HepG2 (cell line): ENCODE data around the gene CPN1. TPM values are rescaled to one million over a fixed set of nuclear protein-coding genes. Genes with fewer than 3 reads are reported as not detected.

Source experiments
- ASH2L ChIP-seq: fragments of 300-600, 200-600 bp; sonication (generic); IDR thresholded peaks from 2 replicates; pipeline ENCODE4 v1.7.0; 2017; ENCODE audit warnings: low read depth, mild to moderate bottlenecking, moderate library complexity, mixed read lengths, low read length; ENCODE audit not compliant: insufficient read length
- CBX5 ChIP-seq: sonication (generic); formaldehyde crosslinking; IDR thresholded peaks from 2 replicates; pipeline ENCODE4 v1.4.0; 2020; ENCODE audit warnings: missing genetic modification reagents, borderline replicate concordance
- CENPT ChIP-seq: sonication (generic); formaldehyde crosslinking; IDR thresholded peaks from 2 replicates; pipeline ENCODE4 v1.8.0; 2022; ENCODE audit warnings: low read depth, mild to moderate bottlenecking, moderate library complexity, missing genetic modification reagents
- DR1 ChIP-seq: sonication (generic); formaldehyde crosslinking; IDR thresholded peaks from 2 replicates; pipeline ENCODE4 v1.8.0; 2021; ENCODE audit warnings: mild to moderate bottlenecking, missing genetic modification reagents, inconsistent platforms
- HMGA1 ChIP-seq: sonication (generic); formaldehyde crosslinking; conservative IDR thresholded peaks from 2 replicates; pipeline ENCODE4 v1.4.0; 2020; ENCODE audit warnings: missing genetic modification reagents
- MYC ChIP-seq: sonication (generic); formaldehyde crosslinking; IDR thresholded peaks from 2 replicates; pipeline ENCODE4 v1.9.0; 2021; ENCODE audit warnings: missing genetic modification reagents, borderline replicate concordance
- RFX5 ChIP-seq: IDR thresholded peaks from 2 replicates; pipeline ENCODE4 v1.6.1; 2011; ENCODE audit warnings: low read depth, low read length, improper control_type of control experiment
- ZNF577 ChIP-seq: sonication (generic); formaldehyde crosslinking; IDR thresholded peaks from 2 replicates; pipeline ENCODE4 v1.4.0; 2020; ENCODE audit warnings: mild to moderate bottlenecking, low read depth, missing genetic modification reagents, borderline replicate concordance
- ZNF7 ChIP-seq: IDR thresholded peaks from 2 replicates; pipeline ENCODE4 v1.6.1; 2016; ENCODE audit warnings: missing biosample characterization, missing genetic modification reagents
- ZNF703 ChIP-seq: sonication (generic); formaldehyde crosslinking; IDR thresholded peaks from 2 replicates; pipeline ENCODE4 v1.5.1; 2020; ENCODE audit warnings: missing genetic modification reagents, mild to moderate bottlenecking, moderate library complexity, borderline replicate concordance
- ZNF709 ChIP-seq: sonication (generic); formaldehyde crosslinking; IDR thresholded peaks from 2 replicates; pipeline ENCODE4 v1.5.0; 2020; ENCODE audit warnings: mild to moderate bottlenecking, missing genetic modification reagents
- ZNF777 ChIP-seq: sonication (generic); formaldehyde crosslinking; IDR thresholded peaks from 2 replicates; pipeline ENCODE4 v1.4.0; 2020; ENCODE audit warnings: missing genetic modification reagents
- ZNF878 ChIP-seq: sonication (generic); formaldehyde crosslinking; IDR thresholded peaks from 2 replicates; pipeline ENCODE4 v1.8.1; 2023; ENCODE audit warnings: mild to moderate bottlenecking, missing genetic modification reagents, moderate library complexity
- polyA plus RNA-seq, 8 experiments: library from polyadenylated mRNA; depleted of rRNA in 3 of 8; stranded (reverse) in 7 of 8; unstranded in 1 of 8; fragments of >200 nt; fragmentation: Illumina TruSeq in 4 of 8; extraction: Trizol in 4 of 8; gene quantifications; 2 replicates each; pipeline versions ENCODE4 v1.2.1 to v1.2.3, GENCODE V29; 2011 to 2016; ENCODE audit warnings: low read depth in 4 of 8, missing spikeins in 1 of 8, mixed read lengths in 1 of 8; ENCODE audit not compliant: insufficient read depth in 1 of 8
- total RNA-seq, 5 experiments: library from RNA; depleted of rRNA; stranded (reverse); fragments of >200 nt; fragmentation: Illumina TruSeq; extraction: Trizol; gene quantifications; 2 replicates each; pipeline ENCODE4 v1.2.3, GENCODE V29; 2016; ENCODE audit warnings: low read depth in 1 of 5
- TF ChIP-seq, protein P1 (sequence below): sonication (generic); formaldehyde crosslinking; IDR thresholded peaks from 2 replicates; pipeline ENCODE4 v1.4.0; 2020; ENCODE audit warnings: missing genetic modification reagents, borderline replicate concordance
- TF ChIP-seq, protein P2 (sequence below): sonication (generic); formaldehyde crosslinking; IDR thresholded peaks from 2 replicates; pipeline ENCODE4; 2020; ENCODE audit warnings: missing genetic modification reagents, mild to moderate bottlenecking, borderline replicate concordance
- TF ChIP-seq, protein P3 (sequence below): sonication (generic); formaldehyde crosslinking; IDR thresholded peaks from 2 replicates; pipeline ENCODE4 v1.8.1; 2023; ENCODE audit warnings: mild to moderate bottlenecking, missing genetic modification reagents

Gene CPN1
- total and polyA plus RNA-seq, 2 of the 13 experiments (the other 11 are each of a cell fraction or from before 2014, with no cell fraction given): 17.3 to 35.1 TPM

DNA sequence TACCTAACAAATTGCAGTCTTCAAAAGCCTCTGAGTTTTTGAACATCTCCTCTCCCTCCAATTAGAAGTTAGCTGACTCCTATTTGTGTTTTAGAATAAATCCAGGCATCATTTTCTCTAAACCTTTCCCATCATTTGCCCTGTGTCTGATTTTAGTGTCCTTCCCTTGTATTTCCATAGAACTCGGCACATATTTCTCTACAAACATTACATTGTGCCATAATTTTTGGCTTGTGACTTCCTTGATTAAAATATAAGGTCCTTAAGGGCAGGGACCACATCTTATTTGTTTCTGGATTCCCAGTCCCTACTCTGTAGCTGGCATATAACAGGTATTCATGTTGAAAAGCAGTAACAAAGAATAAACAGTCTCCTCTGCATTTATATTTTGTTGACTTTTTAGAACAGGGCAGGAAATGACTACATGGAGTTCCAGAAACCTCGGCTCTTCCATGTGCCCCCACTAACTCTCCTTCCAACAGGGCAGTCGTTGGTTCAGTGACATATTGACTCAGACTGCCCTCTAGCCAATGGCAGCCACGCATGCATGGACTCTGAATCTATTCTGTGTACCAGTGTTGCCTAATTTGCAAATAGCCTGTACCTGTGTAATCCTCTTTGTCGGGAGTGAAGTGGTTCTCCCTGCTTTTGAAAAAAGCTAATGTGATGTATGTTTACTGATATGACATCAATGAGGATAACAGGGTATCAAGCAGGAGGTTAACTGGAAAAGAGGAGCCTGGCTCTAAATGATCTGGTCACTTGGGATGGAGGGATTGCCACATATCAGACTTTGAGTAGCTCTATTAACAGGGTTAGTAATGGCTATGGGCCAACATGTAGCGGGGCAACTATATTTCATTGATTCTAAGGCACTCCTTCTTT is 19.8 kb upstream of the CPN1 start (continued):
- TF ChIP-seq, protein P1, sequence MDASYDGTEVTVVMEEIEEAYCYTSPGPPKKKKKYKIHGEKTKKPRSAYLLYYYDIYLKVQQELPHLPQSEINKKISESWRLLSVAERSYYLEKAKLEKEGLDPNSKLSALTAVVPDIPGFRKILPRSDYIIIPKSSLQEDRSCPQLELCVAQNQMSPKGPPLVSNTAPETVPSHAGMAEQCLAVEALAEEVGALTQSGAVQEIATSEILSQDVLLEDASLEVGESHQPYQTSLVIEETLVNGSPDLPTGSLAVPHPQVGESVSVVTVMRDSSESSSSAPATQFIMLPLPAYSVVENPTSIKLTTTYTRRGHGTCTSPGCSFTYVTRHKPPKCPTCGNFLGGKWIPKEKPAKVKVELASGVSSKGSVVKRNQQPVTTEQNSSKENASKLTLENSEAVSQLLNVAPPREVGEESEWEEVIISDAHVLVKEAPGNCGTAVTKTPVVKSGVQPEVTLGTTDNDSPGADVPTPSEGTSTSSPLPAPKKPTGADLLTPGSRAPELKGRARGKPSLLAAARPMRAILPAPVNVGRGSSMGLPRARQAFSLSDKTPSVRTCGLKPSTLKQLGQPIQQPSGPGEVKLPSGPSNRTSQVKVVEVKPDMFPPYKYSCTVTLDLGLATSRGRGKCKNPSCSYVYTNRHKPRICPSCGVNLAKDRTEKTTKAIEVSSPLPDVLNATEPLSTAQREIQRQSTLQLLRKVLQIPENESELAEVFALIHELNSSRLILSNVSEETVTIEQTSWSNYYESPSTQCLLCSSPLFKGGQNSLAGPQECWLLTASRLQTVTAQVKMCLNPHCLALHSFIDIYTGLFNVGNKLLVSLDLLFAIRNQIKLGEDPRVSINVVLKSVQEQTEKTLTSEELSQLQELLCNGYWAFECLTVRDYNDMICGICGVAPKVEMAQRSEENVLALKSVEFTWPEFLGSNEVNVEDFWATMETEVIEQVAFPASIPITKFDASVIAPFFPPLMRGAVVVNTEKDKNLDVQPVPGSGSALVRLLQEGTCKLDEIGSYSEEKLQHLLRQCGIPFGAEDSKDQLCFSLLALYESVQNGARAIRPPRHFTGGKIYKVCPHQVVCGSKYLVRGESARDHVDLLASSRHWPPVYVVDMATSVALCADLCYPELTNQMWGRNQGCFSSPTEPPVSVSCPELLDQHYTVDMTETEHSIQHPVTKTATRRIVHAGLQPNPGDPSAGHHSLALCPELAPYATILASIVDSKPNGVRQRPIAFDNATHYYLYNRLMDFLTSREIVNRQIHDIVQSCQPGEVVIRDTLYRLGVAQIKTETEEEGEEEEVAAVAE (CRISPR knock-in tag): peak; percentile 92; the same call in 1 of the 2 replicates
- TF ChIP-seq ASH2L (peak; percentile 91), CBX5 (CRISPR knock-in tag) (peak; percentile 98; the same call in 1 of the 2 replicates), ZNF777 (CRISPR knock-in tag) (no peak), RFX5 (peak; percentile 89), MYC (CRISPR knock-in tag) (peak; percentile 86), ZNF709 (CRISPR knock-in tag) (peak; percentile 86; the same call in 1 of the 2 replicates), CENPT (no peak), ZNF703 (CRISPR knock-in tag) (no peak), HMGA1 (CRISPR knock-in tag) (no peak), ZNF878 (CRISPR knock-in tag) (0 out of 2 replicates have a peak, but pooled peaks have one; percentile 77), ZNF7 (CRISPR knock-in tag) (no peak), DR1 (no peak), ZNF577 (CRISPR knock-in tag) (no peak)
- TF ChIP-seq, protein P2, sequence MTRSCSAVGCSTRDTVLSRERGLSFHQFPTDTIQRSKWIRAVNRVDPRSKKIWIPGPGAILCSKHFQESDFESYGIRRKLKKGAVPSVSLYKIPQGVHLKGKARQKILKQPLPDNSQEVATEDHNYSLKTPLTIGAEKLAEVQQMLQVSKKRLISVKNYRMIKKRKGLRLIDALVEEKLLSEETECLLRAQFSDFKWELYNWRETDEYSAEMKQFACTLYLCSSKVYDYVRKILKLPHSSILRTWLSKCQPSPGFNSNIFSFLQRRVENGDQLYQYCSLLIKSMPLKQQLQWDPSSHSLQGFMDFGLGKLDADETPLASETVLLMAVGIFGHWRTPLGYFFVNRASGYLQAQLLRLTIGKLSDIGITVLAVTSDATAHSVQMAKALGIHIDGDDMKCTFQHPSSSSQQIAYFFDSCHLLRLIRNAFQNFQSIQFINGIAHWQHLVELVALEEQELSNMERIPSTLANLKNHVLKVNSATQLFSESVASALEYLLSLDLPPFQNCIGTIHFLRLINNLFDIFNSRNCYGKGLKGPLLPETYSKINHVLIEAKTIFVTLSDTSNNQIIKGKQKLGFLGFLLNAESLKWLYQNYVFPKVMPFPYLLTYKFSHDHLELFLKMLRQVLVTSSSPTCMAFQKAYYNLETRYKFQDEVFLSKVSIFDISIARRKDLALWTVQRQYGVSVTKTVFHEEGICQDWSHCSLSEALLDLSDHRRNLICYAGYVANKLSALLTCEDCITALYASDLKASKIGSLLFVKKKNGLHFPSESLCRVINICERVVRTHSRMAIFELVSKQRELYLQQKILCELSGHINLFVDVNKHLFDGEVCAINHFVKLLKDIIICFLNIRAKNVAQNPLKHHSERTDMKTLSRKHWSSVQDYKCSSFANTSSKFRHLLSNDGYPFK: no peak
- TF ChIP-seq, protein P3, sequence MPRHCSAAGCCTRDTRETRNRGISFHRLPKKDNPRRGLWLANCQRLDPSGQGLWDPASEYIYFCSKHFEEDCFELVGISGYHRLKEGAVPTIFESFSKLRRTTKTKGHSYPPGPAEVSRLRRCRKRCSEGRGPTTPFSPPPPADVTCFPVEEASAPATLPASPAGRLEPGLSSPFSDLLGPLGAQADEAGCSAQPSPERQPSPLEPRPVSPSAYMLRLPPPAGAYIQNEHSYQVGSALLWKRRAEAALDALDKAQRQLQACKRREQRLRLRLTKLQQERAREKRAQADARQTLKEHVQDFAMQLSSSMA (CRISPR knock-in tag): no peak
